Middle frontal gyrus (tissue), 1 donor: ENCODE data around the gene BNC2.
"Not testable (repeated sequence)": the region's sequence is repeated elsewhere in the genome, so short reads cannot be mapped to it uniquely, and the experiment has no call there.

Experiments used
- DNase-seq: peaks from one replicate; pipeline ENCODE4 v3.0.0-alpha.2; 2015; ENCODE audit warnings: low spot score; ENCODE audit errors: extremely low spot score

The BNC2 gene

DNA sequence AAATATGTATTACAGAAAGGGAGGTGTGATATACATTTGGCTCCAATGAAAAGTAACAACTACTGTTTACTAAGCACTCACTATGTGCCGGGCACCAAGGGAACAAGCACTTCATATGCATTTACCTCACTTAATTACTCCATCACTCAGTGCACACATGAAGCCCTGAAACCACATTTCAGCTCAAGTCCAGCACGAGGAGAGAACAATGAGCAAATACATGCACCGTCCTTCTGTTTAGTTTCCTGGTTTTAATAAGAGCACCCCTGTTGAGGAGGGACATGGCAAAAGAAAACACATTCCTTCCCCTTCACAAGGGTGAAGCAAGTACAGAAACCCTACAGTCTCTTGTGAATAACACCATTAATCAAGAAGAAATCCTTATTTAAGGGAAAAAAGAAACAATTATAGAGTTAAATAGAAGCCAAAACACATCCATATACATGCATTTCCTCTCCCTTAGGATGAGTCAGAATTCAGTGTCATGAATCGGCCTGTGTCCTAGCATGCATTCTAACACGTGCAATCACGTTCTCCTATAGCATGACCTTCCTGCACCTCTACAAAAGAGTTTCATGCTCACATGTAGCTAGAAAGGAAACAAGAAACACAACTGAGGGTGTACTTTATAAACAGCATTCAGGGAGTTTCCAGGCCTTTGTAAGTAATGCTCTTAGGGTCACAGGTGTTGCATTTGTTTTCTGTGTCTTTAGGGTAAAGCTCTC, 411.6 kb downstream of the BNC2 start:
- no peak for DNase-seq

DNA sequence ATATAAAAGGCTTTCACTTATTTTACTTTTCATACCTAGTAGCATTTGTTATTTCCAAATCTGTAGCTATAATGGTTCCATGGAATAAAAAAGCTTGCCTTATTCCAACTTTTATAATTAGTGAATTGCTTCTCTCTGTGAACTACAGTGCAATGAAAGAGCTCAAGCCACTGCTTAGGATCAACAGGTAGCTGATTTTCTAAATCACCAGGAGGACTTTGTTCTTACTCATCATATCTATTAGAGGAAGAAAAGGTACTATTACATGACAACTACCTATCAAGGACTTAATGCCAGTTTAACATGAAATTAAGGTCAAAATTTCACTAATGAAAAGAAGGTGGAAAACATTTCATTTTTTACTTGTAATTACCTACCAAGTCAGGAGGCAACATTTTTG, 414.6 kb downstream of the BNC2 start:
- no peak for DNase-seq

DNA sequence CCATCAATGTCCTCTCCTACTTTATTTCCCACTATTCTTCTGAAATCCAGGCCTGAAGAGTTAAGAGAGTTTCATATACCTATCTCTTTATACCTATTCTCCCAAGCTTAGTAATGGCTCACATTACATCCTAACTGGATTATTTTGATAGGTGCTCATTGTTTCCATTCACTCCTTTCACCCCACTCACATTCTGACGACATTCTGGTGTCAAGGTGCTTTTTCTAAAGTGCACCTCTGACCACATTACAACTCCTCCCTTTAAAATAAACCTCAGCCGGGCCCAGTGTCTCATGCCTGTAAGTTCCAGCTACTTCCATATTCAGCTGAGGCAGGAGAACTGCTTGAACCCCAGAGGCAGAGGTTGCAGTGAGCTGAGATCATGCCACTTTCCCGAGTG, 417.1 kb downstream of the BNC2 start:
- DNase-seq: no peak

DNA sequence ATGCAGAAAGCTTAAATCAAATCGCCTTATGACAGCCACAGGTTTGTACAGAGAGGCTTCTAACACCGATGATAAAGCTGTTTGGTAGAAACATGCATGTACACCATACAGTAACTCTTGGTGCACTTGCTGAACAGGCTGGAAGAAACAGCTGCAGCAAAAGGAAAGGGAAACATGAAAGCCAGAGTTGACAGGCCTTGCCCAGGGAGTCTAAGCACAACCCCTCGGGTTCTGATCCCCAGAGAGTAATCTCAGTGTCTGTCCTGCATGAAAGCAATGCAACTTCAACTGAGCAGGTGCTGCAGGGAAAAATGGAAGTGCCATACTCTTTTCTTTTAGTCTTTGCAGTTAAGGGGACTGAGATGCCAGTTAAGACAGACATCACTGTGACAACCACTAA, 419.9 kb downstream of the BNC2 start:
- no peak for DNase-seq

DNA sequence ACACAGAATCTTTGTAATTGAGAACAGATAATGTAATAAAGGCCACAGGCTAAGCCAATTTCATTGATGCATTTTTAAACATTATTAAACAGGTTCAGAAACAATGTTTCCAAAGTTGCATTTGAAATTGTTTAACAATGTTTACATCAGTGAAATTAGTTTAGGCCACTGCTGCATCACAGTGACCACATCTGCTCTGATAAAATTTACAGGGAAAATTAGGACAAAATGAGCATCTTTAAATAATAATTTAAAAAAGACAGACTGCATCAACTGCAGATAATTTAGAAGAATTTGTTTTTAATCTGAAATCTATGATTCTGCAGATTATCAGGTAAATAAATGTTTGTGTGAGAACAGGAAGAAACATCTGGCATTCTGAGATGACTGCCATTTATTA, 420.4 kb downstream of the BNC2 start:
- DNase-seq: no peak

DNA sequence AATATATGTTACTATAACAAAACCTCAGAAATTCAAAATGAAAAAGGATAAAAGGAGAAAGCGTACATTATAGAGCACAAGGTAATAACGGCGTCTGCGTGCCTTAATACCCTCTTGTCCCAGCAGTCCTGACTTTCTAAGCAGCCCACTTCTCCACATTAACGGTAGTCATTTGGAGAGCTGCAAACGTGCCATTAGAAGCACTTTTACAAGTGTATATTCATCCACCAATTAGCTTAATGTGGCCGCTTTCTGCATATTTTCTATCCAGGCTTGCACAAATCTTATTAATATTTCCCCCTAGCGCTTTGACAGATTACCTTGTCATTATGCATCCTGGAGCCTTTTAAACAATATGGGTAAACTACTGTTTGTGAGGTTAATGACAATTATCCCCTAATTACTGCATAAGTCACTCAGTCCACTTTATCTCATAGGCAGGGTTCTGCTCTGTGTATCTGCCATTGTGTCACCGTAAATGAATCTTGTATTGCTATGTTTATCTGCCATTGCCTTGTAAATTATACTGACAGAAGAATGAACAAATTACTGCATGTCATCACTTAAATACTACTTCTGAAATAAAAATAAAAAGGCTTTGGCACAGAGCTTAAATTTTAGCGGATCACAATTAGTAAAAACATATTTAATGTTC, 421.3 kb downstream of the BNC2 start:
- no peak for DNase-seq

DNA sequence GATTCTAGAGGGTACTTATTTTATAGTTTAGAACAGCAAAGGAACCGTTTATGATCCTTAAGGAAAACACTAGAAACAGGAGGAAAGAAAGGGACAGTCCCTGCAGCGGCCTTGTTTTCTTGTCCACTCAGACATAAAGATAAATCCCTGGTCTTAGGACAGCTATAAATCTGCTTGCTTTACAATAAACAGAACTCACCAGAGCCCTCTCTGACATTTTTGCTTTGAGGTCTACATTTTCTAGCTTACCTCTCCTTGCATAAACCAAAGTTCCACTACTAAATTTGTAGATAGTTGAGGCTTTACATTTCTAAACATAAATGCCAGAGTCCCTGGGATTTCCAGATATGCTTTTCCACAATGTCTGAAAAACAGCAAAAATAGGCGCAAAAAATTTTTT, 422.5 kb downstream of the BNC2 start:
- no peak for DNase-seq

DNA sequence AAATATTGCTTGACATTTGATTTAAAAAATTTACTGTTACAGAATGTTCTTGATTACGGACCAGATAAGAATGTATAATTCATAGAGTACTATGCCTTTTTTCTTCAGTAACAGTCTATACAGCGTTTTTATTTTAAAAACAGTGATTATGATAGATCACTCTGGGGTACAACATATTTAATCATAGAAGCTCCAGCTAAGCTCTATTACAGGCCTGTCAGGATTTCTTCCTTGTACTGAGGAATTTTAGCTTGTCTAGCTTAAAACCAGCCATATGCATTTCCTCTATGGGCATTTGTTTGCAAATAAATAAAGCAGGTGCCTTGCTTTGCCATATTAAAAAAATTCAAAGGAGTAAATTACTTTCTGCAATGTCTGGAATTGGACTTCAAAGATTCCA, 423.8 kb downstream of the BNC2 start:
- no peak for DNase-seq

DNA sequence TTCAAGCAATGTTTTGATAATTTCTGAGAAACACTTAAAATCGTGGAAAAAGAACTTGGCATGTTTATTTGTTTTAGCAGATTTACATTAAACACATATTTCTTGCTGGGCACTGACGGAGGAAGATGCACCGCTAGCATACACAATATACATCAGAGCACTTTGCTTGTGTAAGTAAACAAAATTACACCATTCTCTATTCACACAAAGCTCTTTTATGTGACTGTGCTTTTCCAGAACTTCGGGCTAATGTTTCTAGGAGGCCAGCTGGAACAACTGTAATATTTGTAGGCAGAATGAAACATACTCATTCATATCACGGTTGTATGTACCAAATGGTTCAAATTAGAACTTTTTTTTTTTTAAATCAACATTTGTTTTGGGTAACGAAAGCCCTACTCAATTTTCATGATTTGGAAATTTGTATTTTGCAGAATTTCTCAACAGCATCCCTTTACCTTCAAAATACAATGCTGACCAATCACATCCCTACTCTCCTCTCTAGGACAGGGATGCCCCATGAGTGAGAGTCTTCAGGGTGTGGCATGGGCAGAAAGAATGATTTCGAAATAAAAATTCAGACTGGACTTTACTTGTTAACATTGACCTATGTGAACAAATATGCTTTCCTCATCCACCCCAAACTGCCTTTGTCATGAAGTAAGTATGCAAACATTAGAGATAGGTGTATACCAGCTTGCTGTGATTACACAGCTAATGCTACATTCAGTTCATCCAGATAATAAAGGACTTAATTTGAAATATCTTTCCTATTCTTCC, 425.1 kb downstream of the BNC2 start:
- DNase-seq: no peak

DNA sequence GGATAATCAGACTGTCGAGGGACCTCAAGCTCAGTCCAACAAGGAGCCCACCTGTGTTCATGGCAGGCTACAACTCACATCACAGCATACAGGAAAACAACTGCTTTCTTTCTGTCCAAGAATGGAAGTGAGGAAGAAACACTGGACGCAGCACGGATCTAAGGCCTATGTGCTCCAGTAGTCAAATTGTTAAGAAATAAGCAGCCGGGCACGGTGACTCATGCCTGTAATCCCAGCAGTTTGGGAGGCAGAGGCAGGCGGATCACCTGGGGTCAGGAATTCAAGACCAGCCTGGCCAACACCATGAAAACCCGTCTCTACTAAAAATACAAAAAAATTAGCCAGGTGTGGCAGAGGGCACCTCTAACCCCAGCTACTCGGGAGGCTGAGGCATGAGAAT, 427.8 kb downstream of the BNC2 start:
- no peak for DNase-seq

DNA sequence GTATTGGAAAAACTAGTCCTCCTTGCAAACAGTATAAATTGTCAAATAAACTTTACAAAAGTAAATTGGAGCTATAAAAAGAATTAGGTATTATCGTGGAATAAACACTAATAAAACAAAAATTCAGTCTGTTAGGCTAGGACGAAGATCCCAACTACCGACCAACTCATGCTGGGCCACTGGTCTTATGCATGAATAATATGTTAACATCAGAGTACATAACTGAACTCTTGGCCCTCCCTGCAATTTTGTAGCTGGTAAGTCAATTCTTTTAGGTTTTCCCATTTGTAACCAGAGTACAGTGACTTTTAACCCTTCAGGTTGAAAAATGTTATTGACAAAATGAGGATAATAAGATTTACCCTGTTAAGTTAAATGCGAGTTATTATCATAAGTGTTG, 428.7 kb downstream of the BNC2 start:
- no peak for DNase-seq

DNA sequence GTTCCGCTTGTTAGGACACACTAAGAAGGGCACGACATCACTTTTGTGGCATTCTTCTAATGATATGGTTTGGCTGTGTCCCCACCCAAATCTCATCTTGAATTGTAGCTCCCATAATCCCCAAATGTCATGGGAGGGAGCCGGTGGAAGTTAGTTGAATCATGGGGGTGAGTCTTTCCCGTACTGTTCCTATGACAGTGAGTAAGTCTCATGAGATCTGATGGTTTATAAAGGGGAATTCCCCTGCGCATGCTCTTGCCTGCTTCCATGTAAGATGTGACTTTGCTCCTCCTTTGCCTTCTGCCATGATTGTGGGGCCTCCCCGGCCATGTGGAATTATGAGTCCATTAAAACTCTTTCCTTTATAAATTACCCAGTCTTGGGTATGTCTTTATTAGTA, 431.6 kb downstream of the BNC2 start:
- not testable (repeated sequence) for DNase-seq

DNA sequence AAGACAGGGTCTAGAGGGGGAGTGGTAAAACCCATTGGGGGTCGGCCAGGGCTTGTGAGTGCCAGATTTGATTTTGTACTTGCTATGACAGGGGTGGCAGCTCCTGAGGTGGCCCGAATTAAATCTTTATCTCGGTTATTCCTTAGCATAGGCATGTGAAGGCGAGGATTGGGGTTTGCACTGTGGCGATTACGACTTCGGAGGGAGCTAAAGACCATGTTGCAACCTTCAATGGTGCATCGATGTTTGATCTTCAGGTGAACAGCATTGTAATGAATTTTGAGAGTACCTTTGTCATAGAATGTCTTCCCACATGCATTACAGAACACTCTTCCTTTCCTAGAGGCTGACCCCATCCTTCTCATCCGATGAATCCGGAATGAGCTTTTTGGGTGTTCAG, 433.9 kb downstream of the BNC2 start:
- DNase-seq: no peak

DNA sequence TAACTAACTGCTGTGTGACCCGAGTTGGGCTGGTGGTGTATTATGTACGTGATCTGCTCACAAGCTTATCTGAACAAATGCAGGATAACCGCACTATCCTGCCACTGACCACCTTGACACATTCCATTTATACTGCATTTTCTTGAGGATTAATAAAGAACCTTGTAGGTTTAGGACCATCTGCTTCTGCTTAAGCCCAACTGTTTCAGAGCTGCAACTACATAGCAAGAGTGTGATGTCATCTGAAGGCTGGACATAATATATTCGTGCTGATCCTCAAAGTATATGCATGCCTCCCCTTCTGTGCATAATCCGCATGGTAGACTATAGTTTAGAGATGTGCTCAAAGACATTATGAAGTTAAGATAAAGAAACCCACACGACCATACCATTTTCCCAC, 435.9 kb downstream of the BNC2 start:
- DNase-seq: no peak

DNA sequence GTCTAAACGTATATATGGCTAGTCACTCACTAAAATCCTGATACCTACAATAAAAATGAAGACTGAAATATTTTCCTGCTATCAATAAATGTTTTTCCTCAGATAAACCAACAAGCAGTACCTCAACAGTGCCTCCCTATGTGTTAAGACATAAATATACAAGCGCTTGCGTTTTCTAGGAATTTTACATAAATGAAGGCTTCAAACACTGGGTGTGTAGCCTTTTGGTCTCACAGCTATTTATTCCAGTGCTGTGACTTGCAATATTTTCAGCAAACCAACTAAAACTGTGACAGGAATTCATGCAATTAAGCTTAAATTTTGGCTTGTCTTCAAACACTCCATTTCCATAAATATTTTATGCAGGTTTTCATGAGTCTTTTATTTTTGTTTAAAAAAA, 437.0 kb downstream of the BNC2 start:
- DNase-seq: no peak

DNA sequence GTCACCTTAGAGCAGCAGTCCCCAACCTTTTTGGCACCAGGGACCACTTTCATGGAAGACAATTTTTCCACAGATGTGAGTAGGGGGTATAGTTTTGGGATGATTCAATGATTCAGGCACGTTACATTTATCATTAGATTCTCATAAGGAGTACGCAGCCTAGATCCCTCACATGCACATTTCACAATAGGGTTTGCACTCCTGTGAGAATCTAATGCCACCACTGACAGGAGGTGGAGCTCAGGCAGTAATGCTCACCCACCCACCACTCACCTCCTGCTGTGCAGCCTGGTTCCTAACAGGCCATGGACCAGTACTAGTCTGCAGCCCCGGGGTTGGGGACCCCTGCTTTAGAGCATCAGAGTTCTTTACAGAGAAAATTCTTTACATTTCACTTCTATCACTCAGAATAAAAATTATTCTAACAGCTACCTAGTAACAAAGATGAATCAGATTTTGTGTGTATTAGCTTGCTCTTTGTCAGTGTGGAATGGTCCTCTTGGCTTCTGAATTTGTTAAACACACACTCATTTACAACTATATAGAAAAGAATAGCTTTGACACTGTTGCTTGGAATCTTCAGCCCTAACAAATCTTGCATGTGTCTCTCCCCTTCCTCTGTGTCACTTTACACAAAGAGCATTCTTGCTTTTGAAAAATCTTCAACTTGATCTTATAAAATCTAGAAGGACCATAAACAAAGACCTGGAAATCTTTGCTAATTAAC, 438.6 kb downstream of the BNC2 start:
- no peak for DNase-seq

DNA sequence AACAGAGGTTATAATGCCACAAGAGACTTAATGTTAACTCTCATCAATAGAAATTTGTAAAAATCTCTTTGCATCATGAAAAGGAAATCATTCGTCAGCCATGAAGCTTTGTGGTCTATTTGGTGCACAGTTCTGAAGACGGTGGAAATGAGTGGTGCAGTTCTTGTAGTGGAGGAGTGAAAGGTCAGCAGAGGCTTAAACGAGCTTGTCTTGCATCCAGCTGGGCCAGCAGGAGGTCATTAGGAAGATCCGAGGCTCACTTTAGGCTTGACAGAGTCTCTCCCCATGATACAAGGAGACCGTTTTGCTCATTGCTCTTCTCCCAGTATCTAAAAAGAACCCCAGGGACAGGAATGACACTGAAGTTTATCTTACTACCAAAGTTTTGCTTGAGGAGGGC, 440.8 kb downstream of the BNC2 start:
- no peak for DNase-seq

DNA sequence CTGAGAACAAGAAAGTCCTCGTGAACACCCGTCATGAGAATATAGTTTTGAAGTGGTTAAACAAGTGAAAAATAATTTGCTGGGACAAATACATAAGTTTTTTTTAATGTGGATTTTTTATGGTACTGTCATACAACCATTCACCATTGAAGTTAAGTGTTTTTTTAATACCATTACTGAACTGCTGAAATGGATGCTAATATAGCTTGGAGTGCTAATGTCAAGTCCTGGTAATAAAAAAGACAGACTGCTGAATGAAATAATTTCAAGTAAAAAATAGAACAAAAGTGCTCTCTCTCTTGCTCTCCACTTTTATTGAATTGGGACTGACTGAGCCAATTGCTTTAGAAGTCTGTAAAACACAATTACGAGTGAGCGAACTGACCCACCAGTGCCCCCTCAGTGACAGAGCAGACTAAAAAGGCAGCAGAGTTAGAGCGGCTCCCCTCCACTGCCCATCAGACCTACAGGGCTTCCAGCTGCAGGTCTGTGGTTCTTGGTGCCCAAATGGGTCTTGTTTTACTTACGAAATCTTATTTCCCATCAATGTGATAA, 442.5 kb downstream of the BNC2 start:
- DNase-seq: no peak

DNA sequence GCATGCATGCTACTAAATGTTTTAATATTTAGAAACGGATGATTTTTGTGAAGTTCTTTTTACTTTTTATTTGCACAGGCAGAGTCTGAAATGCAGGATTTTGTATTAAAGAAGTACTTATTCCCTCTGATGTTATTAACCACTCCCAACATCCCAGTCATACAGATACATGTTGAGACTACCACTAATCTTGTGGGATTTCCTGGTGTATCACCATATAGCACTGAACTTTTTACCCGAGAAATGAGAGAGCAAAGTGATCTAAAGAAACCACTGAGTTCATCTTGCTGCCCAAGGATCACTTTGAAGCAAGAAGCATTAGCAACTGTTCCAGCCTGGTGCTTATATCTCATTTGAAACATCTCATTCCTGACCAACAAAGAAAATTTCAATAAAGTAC, 443.8 kb downstream of the BNC2 start:
- no peak for DNase-seq

DNA sequence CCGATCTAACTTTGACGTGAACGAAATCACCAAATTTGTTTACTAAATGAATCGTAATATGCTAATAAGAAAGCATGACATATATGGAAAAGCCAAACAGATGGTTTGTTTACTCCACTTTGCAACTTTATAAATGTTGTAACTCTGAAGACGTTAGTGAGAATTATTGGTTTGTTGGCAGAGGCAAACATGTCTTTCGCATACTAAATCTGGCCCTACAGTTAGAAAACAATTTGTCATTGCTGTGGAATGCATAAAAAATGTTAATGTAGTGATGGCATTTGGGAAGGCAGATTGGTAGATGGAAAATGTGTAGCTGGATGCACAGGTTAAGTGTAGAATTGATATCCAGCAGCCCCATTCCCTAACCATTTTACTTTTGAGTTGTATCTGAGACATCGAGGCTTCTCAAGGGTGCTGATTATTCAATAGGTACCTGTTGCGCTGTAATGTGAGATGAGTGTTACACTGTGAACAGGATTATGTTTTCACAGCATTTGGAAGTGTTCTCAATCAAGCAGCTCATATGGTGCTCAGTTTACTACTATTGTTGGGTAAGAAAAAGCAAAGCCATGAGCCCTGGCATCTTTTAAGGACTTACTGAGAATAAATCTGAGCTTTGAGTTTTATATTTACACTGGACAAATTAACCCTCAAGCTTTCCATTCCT, 444.8 kb downstream of the BNC2 start:
- DNase-seq: no peak

DNA sequence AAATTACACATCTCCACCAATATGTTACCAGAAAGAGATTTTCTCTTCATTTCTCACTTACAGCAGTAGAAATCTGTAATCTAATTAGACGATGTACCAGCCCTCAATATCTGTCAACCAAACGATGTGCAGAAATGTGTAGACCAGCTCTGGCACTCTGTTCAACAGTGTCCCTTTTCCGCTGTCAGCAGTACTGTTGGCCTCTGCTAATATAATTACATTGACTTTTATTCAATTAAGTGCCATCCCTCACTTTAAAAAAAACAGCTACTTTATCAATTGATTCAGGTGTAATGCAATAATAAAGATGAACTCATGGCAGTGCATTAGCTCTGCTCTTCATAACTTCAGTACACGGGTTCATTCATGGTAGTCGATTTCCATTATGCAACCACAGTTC, 448.4 kb downstream of the BNC2 start:
- no peak for DNase-seq
